VCaP (cell line): ENCODE results near the gene CYP1A1.

ENCODE experiments used
- H3K27ac ChIP-seq: fragments of 450-650 bp; 2 replicates; pipeline ENCODE4 v1.5.1; 2017
- TF ChIP-seq, protein P1 (sequence below): fragments of 450-650 bp; conservative IDR thresholded peaks from 2 replicates; pipeline ENCODE4 v1.5.1; 2017; ENCODE audit warnings: mild to moderate bottlenecking, moderate library complexity

CYP1A1 gene

DNA sequence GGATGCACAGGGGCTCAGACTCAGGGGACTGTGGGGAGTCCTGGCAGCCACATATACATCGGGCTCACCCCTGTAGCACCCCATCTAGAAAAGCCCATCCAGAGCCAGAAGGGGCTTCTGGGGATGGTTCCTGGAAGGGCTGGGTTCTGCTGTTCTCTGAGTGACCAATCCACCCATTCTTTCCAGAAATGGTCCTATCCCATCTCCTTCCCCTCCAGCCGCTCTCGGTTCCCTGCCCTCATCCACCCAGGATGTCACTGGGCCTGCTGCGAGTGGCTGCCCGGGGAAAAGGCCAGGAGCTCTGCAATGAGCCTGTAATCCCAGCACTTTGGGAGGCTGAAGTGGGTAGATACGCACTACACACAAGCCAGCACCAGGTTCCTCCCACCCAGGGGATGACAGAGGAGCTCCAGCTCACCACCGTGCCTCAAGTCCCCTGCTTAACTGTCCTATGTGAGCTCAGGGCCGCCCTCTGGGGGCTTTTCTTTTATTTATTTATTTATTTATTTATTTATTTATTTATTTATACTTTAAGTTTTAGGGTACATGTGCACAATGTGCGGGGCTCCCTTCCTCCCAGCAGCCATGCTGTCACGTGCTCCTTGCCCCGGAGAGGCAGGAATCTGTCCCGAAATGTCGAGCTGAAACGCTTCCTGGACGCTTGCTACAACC lies 42.9 kb upstream of the CYP1A1 start:
- TF ChIP-seq, protein P1, sequence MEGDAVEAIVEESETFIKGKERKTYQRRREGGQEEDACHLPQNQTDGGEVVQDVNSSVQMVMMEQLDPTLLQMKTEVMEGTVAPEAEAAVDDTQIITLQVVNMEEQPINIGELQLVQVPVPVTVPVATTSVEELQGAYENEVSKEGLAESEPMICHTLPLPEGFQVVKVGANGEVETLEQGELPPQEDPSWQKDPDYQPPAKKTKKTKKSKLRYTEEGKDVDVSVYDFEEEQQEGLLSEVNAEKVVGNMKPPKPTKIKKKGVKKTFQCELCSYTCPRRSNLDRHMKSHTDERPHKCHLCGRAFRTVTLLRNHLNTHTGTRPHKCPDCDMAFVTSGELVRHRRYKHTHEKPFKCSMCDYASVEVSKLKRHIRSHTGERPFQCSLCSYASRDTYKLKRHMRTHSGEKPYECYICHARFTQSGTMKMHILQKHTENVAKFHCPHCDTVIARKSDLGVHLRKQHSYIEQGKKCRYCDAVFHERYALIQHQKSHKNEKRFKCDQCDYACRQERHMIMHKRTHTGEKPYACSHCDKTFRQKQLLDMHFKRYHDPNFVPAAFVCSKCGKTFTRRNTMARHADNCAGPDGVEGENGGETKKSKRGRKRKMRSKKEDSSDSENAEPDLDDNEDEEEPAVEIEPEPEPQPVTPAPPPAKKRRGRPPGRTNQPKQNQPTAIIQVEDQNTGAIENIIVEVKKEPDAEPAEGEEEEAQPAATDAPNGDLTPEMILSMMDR = no peak
- peak overlapping the region; percentile 35; the same call in 1 of the 2 replicates for H3K27ac ChIP-seq

DNA sequence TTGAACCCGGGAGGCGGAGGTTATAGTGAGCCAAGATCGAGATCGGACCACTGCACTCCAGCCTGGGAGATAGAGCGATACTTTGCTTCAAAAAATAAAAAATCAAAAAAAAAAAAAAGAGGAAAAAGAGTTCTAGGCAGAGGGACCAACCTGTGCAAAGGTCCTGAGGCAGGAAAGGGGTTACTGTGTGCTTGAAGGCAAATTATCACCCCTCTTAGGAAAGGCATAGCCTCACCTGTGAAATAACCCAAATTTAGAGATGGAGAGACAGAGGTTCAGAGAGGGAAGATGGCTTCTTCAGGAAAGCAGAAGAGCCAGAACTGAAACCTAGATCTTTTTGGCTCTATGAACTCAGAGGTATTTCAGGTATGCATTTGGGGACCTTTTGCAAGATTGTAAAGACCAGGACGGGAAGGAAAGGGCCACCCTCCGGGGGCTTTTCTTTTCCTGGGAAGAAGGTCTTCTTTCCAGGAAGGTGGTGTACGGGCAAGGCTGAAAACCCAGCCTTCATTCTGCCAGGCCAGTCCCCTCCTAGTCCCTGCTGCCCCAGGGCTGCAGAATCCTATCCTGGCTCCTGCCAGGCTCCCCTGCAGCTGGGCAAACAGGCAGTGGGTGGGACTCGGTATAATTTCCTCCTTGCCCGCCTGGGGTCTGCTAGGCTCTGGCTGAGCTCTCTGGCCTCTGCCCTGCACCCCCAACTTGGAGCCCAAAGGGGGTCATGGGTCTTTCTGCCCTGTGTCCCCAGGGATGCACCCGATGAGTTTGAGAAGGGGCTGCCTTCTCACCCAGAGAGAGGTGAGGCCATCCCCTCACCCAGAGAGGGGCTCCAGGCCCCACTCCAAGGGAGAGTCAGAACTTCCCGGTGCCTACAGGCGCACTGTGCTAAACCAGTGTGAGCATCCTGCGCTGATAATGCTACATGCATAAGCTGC lies 42.1 kb upstream of the CYP1A1 start:
- H3K27ac ChIP-seq = peak overlapping the region; percentile 35; the same call in 1 of the 2 replicates
- TF ChIP-seq, protein P1 = no peak

DNA sequence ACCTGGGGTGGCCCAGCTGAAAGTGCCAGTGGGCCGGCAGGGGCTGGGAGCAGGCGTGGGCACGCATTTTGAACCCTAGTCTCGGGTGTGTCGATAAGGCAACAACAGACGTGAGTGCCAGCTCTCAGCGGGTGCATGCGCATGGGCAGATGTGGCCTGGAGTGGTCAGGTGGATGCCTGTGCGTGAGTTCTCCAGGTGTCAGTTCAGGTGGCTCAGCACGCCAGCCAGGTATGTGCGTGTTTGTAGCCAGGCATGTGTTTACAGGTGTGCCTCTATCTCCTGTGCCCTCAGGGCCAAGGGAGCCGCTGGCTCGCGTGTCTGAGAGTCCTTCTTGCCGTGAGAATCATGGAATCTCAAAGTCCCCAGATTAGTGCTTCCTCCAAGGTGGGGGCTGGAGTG lies 38.1 kb upstream of the CYP1A1 start:
- H3K27ac ChIP-seq = no peak overlapping the region; the same call in 1 of the 2 replicates
- TF ChIP-seq, protein P1 = no peak

DNA sequence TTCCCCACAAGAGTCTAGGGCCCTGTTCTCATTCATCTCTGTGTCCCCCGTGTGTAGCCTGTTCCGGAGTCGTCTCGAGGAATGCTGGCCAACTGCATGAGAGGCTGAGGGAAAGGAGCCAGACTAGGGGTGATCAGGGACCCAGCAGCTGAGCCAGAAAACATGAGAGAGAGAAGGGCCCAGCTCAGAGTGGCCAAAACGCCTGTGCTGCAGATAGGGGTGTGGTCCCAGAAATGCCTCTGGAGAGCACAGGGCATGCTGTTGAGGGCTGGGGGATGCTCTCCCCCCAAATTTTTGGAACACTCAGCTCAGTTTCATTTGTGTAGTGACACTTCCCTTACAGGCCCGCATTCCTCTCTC lies 37.4 kb upstream of the CYP1A1 start:
- no peak overlapping the region for H3K27ac ChIP-seq
- TF ChIP-seq, protein P1 = no peak

DNA sequence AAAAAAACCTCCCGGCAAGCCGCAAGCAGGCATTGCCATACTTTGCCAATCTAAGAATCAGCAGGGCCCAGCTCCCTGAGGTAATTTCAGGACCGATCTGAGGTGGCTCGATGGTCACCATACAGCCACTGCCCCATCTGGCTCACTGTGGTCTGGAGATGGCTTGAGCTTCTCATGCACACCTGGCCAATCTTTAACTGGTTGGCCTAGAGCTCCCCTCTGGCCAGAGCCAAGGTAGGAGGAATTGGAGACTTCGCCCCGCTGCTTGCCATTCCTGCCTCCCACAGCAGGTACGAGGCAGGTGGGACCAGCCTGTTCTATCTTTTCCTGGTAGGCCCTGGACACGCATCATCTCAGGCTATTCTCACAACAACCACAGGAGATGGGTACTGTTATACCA lies 33.4 kb upstream of the CYP1A1 start:
- TF ChIP-seq, protein P1 = no peak
- no peak overlapping the region for H3K27ac ChIP-seq

DNA sequence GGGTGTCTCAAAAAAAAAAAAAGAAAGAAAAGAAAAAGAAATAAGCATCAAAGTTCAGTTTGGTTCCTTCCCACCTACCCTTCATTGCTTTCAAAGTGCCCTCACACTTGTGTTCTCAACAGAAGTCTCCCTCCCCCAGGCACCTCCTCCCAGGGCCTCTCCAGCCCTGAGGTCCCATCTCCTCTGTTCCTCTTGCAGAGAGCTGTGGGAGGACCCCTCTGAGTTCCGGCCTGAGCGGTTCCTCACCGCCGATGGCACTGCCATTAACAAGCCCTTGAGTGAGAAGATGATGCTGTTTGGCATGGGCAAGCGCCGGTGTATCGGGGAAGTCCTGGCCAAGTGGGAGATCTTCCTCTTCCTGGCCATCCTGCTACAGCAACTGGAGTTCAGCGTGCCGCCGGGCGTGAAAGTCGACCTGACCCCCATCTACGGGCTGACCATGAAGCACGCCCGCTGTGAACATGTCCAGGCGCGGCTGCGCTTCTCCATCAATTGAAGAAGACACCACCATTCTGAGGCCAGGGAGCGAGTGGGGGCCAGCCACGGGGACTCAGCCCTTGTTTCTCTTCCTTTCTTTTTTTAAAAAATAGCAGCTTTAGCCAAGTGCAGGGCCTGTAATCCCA lies 29.4 kb upstream of the CYP1A1 start:
- no peak overlapping the region for H3K27ac ChIP-seq
- TF ChIP-seq, protein P1 = no peak

DNA sequence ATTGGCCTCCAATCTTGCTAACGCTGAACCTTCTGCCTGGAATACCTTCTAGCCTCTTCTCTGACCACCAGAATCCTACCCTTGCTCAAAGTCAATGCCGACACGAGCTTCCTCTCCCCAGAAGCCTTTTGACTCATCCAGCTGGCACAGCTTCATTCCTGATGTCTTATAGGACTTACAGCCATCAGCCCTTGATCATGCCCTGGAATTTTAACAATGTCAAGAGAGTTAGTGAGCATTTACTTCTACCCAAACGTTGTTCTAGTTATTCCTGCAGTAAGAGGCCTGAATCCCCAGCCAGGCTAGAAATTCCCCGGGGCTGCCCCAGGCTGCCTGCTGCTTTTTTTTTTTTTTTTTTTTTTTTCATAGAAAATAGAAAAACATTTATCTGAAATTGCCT lies 27.2 kb upstream of the CYP1A1 start:
- TF ChIP-seq, protein P1 = no peak
- no peak overlapping the region for H3K27ac ChIP-seq
